ENCODE data around the gene ZNF789.

The ZNF789 gene

DNA sequence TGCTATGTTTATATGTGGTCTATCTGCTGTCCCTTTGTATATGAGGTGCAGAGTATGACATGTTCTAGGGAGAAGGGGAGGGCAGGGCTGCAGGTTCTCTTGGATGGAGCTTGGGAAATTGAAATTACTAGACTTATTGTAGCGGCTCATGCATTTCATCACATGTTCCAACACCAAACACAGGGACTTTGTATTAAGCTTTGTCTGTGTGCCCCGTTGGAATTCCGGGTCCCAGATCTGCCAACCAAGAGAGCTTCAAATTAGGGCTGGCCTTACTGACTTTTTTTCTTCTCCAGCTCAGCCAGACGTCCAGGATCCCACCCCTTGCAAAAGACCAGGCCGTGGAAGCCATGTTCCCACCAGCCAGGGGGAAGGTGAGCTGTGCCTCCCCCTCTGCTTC lies 3.4 kb downstream of the ZNF789 start:
- no peak overlapping the region for H3K4me3 ChIP-seq (ENCODE audit: low read length)
- TF ChIP-seq ZNF274 (IDR thresholded peaks at IDR 0.05; ENCODE audit: low read depth, low read length), result no peak

DNA sequence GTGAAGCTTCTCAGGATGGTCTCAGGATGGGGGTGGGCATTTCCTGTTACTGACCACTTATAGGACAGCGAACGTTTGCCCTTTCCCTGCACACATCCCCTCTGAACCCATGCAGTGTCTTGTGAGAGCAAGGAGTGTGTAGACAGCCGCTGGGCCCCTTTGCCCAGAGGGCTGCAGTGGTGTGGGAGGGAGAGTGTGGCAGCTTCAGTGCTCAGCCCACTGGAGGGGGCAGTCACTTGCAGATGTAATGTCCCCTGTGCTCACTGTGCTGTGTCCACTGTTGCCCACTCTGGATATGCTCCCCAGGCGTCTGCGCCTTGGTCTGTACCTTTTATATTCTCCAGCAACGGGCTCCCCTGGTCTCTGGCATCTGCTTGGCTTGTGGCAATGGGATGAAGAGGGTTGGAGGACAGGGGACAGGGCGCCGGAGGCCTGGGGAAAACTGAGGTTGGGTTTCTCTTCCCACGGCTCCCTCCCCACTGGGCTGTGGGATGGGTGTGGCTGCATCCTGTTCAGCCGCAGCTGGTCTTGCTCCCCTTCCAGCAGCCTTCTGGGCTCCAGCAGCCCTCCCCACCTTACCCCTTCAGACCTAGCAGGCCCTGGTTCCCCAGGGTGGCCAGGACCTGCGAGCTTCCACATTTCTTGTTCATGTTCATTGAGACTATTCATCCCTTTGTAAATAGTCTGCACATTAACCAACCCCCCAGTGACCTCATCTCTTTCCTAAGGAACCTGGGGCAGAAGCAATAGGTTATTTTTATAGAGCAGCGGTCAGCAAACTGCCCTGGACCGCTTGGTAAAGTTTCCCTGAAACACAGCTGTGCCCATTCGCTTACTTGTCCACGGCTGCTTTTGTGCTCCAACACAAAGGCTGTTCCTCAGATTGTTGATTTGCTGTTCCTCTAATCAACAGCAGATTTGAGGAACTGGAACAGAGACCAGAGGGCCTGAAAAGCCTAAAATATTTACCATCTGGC lies 6.1 kb downstream of the ZNF789 start:
- TF ChIP-seq ZNF274 (IDR thresholded peaks at IDR 0.05; ENCODE audit: low read depth, low read length), result no peak

DNA sequence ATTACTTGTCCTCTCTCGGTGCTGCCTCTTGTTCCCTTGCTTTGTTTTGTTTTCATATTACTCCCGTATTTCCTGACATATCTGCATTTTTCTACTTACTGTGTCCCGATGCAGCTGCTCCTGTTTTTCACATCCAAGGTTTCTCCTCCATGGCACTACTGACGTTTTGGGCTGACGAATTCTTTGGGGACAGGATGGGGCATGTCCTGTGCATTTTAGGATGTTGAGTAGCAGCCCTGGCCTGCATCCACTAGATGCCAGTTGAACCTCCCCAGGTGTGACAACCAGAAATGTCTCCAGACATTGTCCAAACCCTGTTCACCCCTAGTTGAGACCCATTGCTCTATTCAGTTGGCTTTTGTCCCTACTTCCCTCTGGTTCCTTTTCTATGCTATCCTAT lies 12.4 kb downstream of the ZNF789 start:
- TF ChIP-seq ZNF274 (IDR thresholded peaks at IDR 0.05; ENCODE audit: low read depth, low read length), result no peak
- H3K4me3 ChIP-seq (ENCODE audit: low read length), result no peak overlapping the region

More for the DNA sequence above, 6.1 kb downstream of the ZNF789 start:
- H3K4me3 ChIP-seq (ENCODE audit: low read length), result no peak overlapping the region

DNA sequence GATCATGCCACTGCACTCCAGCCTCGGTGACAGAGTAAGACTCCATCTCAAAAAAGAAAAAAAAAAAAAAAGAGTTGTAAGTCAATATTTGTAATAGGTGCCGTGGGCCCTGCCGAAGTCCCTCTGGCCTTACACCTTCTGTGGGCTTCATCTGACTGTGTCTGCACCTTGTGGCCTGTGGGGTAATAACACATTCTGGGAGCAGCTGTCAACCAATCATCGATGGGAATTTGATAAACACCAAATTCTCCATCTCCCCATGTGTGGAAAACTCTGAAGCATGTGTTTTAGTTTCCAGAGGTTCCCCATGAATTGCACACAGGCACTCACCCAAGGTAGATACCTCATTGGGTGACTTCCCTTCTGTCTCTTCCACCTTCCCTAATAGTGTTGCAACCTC lies 16.5 kb downstream of the ZNF789 start:
- H3K4me3 ChIP-seq (ENCODE audit: low read length), result no peak overlapping the region
- TF ChIP-seq ZNF274 (IDR thresholded peaks at IDR 0.05; ENCODE audit: low read depth, low read length), result no peak

DNA sequence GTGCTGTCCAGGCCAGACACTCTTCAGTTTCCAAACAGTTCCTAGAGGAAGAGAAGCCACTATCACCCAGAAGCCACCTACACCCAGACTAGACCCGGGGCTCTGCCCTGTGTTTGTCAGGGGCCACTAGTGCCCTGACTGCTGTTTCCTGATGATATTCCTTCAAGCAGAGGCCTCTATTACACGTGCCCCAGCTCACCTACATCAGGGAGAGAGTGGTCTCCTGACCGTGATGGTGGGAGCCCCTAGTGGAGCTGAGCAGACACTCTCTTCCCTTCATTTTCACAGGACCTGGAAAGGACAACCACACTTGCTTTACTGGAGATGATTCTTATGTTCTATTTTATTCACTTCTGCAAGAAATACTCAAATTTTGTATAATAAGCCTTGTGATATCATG lies 18.2 kb downstream of the ZNF789 start:
- no peak for TF ChIP-seq ZNF274 (IDR thresholded peaks at IDR 0.05; ENCODE audit: low read depth, low read length)
- H3K4me3 ChIP-seq (ENCODE audit: low read length), result no peak overlapping the region

DNA sequence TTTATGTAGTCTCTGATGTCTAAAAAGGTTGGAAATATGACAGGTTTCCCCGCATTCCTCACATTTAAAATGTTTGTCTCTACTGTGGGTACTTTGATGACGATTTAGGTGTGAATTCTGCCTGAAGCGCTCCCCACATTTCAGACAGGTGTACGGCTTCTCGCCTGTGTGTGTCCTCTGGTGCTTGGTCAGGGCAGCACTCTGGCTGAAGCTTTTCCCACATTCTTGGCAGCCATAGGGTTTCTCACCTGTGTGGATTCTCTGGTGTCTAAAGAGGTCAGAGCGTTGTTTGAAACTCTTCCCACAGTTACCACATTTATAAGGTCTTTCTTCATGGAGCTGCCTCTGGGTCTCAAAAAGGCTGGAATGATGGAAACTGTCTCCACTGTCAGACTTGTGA lies 21.1 kb downstream of the ZNF789 start:
- no peak for TF ChIP-seq ZNF274 (IDR thresholded peaks at IDR 0.05; ENCODE audit: low read depth, low read length)
- H3K4me3 ChIP-seq (ENCODE audit: low read length), result no peak overlapping the region

DNA sequence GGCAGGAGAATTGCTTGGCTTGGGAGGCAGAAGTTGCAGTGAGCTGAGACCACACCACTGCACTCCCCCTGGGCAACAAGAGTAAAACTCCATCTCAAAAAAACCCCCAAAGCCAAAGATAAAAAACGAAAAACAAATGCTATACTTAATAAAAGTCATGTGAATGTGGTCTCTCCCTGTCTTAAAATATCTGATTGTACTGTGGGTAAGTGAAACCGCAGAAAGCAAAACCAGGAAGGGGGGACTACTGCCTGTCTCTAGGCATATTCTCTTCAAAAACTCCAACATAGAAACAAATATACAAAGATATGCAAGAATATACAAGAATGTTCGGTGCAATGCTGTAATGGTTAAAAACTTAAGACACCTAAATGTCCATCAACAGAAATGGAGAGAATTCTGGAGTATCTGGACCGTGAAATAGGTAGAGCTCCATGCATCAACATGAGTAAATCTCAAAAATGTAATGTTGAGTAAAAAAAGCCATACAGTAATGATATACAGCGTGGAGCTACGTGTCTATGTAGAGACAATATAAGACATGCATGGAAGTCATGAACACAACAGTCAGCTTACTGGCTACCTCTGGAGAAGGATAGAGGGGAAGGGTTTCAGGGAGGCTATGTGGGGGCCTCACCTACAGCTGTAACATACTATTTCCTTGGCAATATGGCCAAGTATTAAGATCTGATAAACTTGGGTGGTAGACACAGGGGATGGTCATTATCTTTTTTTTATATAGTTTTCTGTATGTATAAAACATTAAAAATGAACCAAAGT lies 25.3 kb downstream of the ZNF789 start:
- H3K4me3 ChIP-seq (ENCODE audit: low read length), result peak overlapping the region; percentile 94
- TF ChIP-seq ZNF274 (IDR thresholded peaks at IDR 0.05; ENCODE audit: low read depth, low read length), result no peak

DNA sequence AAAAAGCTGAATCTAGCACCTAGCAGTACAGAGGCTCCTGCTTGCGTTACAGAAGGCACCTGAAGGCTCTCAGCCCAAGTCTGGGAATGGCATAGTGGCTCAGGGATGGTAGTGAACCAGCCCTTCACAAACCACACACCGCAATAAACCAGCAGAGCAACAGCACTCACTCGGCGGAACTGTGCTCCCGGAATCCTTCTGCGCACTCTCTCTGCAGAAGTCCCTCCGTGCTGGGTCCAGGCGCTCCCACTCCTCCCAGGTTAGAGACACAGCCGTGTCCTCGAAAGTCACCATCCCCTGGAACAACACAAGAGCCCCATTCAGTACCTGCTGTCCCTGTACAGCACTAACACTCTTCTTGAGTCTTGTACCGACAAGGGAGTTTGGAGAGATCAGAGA lies 25.9 kb downstream of the ZNF789 start:
- no peak for TF ChIP-seq ZNF274 (IDR thresholded peaks at IDR 0.05; ENCODE audit: low read depth, low read length)
- peak overlapping the region; percentile 94 for H3K4me3 ChIP-seq (ENCODE audit: low read length)

DNA sequence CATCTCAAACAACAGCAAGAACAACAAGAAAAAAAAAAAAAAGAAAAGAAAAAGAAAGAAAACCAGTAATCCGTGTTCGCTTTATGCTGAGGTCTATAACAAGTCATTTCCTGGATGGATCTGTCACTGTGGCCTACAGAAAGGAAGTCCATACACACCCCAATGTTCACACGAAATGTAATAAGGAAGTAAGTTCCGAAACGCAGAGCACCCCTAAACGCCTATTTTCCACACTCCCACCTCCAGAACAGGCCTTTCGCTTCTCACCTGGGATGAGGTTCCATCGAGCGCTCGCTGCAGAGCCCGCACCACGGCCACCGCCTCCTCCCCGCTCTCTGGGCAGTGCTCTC lies 26.7 kb downstream of the ZNF789 start:
- TF ChIP-seq ZNF274 (IDR thresholded peaks at IDR 0.05; ENCODE audit: low read depth, low read length), result no peak
- H3K4me3 ChIP-seq (ENCODE audit: low read length), result peak overlapping the region; percentile 94

DNA sequence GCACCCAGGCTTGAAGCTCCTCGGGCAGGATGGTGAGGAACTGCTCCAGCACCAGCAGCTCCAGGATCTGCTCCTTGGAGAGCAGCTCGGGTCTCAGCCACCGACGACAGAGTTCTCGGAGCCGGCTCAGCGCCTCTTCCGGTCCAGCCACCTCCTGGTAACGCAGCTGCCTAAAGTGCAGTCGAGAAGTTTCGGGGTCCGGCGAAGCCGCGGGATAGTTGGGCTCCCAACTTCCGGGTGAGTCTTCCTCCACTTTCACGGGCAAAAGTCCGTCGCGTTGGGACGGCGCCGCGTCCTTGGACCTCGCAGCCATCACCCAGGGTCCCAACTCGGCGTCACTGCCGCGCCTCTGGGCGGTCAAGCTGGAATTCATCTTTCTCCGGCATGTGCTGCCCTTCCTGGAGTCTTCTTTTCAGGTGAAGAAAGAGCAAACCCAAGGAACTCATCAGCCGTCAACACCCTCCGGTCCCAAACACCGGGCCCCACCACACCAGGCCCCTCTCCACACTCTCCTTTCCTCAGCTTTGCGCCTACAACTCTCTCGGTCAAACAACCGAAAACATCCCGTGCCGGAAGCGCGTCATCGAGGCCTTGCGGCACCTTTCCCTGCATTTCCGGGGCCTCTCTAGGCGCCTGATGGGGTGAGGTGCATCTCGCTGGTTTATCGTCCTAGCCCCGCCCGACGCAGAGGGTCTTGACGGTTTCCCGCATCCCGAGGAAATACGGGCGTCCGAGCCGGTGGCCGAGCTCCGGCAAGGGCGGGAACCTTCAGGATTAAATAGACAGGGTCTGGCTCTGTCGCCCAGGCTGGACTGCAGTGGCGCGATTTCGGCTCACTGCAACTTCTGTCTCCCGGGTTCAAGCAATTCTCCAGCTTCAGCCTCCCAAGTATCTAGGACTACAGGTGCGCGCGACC lies 27.3 kb downstream of the ZNF789 start, which contains the start of gene ZNF394:
Gene ZNF394, minus strand, starts transcription at position 561 of the 916 bp plus-strand sequence. Its CDS starts 188 bp downstream, at position 373.
- no peak for TF ChIP-seq ZNF274 (IDR thresholded peaks at IDR 0.05; ENCODE audit: low read depth, low read length)
- H3K4me3 ChIP-seq (ENCODE audit: low read length), result peak within 1 kb of the TSS; percentile 94

DNA sequence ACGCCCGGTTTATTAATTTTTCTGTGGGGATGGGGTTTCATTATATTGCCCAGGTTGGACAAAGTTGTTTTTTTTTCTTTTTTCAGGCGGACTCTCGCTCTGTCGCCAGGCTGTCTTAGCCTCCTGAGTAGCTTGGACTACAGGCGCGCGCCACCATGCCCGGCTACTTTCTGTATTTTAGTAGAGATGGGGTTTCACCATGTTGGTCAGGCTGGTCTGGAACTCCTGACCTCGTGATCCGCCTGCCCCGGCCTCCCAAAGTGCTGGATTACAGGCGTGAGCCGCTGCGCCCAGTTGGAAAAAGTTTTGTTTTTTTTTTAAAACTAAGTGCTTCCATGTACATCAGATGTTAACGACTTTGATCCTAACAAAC lies 27.9 kb downstream of the ZNF789 start:
- peak overlapping the region; percentile 94 for H3K4me3 ChIP-seq (ENCODE audit: low read length)
- no peak for TF ChIP-seq ZNF274 (IDR thresholded peaks at IDR 0.05; ENCODE audit: low read depth, low read length)

DNA sequence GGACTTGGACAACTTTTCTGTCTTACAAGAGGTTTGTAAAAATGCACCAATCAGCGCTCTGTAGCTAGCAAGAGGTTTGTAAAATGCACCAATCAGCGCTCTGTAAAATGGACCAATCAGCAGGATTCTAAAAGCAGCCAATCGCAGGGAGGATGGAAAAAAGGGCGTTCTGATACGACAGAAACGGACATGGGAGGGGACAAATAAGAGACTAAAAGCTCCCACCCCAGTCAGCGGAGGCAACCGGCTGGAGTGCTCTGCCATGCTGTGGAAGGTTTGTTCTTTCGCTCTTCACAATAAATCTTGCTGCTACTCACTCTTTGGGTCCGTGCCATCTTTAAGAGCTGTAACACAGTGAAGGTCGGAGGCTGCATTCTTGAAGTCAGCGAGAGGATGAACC lies 28.5 kb downstream of the ZNF789 start:
- peak overlapping the region; percentile 94; the same call in 1 of the 2 replicates for H3K4me3 ChIP-seq (ENCODE audit: low read length)

DNA sequence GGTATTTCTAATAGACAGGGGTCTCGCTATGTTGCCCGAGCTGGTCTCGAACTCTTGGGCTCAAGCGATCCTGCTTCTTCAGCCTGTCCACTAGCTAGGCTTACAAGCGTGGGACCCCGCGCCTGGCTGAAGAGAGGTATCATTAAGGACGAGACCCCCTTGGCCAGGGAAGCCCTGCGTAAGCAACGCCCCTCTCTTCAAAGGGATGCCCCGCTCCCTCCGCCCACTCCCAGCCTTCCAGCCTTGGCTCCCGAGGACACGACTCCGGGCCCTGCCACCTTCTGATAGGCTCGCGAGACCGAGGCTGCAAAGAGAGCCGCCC lies 31.6 kb downstream of the ZNF789 start:
- peak overlapping the region; percentile 30; the same call in 1 of the 2 replicates for H3K4me3 ChIP-seq (ENCODE audit: low read length)
- TF ChIP-seq ZNF274 (IDR thresholded peaks at IDR 0.05; ENCODE audit: low read depth, low read length), result no peak

Measured in GM08714 (cell line).